HG02571 (cell line): ENCODE results near the gene PAQR9.

Experiments used
- ATAC-seq: cut with Tn5 transposase; IDR thresholded peaks from one replicate; pipeline ENCODE4 v1.9.1; 2021; ENCODE audit warnings: mild to moderate bottlenecking, moderate library complexity; ENCODE audit not compliant: unreplicated experiment

The PAQR9 gene

GRCh38 chr3:142925140-142925539 is 38.3 kb downstream of the PAQR9 start:
- ATAC-seq = no peak

- no peak for ATAC-seq
Observed at GRCh38 chr3:142923694-142924093, 39.8 kb downstream of the PAQR9 start.

GRCh38 chr3:142916605-142917004 is 46.9 kb downstream of the PAQR9 start:
- no peak for ATAC-seq

GRCh38 chr3:142915636-142916035 is 47.8 kb downstream of the PAQR9 start:
- ATAC-seq = no peak

GRCh38 chr3:142914286-142914811 is 49.1 kb downstream of the PAQR9 start:
- no peak for ATAC-seq

- no peak for ATAC-seq
Observed at GRCh38 chr3:142913432-142913831, 50.0 kb downstream of the PAQR9 start.

- ATAC-seq = no peak
Observed at GRCh38 chr3:142912402-142913172, 50.9 kb downstream of the PAQR9 start.
